CD14-positive monocyte (primary cell): Measurements from ENCODE around the gene CYP27B1. TPM values are rescaled to one million over a fixed set of nuclear protein-coding genes. Genes with fewer than 3 reads are reported as not detected.

Experiments used
- DNase-seq, 3 donors: peaks; one replicate each; pipeline ENCODE4 v3.0.0-alpha.2; 2011 to 2022
- H2AFZ ChIP-seq: 2 replicates; pipeline ENCODE4 v1.6.0; 2012; ENCODE audit warnings: mild to moderate bottlenecking, low read depth, low read length, inconsistent platforms; ENCODE audit not compliant: insufficient read depth, poor library complexity, severe bottlenecking
- H3K27ac ChIP-seq, 2 donors: 1 replicate in 1 of 2; 2 replicates in 1 of 2; pipeline ENCODE4 v1.5.1; 2012 to 2013; ENCODE audit warnings: low read length in 2 of 2, control low read depth in 1 of 2, inconsistent platforms in 1 of 2, low read depth in 1 of 2, mild to moderate bottlenecking in 1 of 2
- H3K27me3 ChIP-seq, 2 donors: one replicate each; pipeline versions ENCODE4 v1.6.0 to v1.6.1; 2011 to 2013; ENCODE audit warnings: low read length in 2 of 2; ENCODE audit not compliant: control insufficient read depth in 2 of 2, insufficient read depth in 2 of 2
- H3K36me3 ChIP-seq, 2 donors: replicated peaks in 1 of 2; 1 replicate in 1 of 2; 2 replicates in 1 of 2; pipeline versions ENCODE4 v1.5.1 to v1.6.1; 2012 to 2013; ENCODE audit warnings: low read length in 2 of 2, control low read depth in 1 of 2, inconsistent platforms in 1 of 2, mild to moderate bottlenecking in 1 of 2; ENCODE audit not compliant: insufficient read depth in 2 of 2, control insufficient read depth in 1 of 2
- H3K4me1 ChIP-seq, 2 donors: 1 replicate in 1 of 2; 2 replicates in 1 of 2; pipeline versions ENCODE4 v1.5.1 to v1.6.1; 2012 to 2013; ENCODE audit warnings: low read length in 2 of 2, control low read depth in 1 of 2, inconsistent platforms in 1 of 2, mild to moderate bottlenecking in 1 of 2, moderate library complexity in 1 of 2; ENCODE audit not compliant: insufficient read depth in 2 of 2, control insufficient read depth in 1 of 2
- H3K4me2 ChIP-seq: replicated peaks from 2 replicates; pipeline ENCODE3; 2012; ENCODE audit warnings: low read length, moderate library complexity, mild to moderate bottlenecking; ENCODE audit not compliant: poor library complexity, severe bottlenecking; ENCODE audit errors: extremely low read depth
- H3K4me3 ChIP-seq, 3 experiments: fragments of 200-600 bp in 1 of 3; sonication (generic) in 1 of 3; replicated peaks in 1 of 3; 1 replicate in 2 of 3; 2 replicates in 1 of 3; pipeline ENCODE4 v1.5.1; 2011 to 2013; ENCODE audit warnings: low read length in 3 of 3, mild to moderate bottlenecking in 3 of 3, control low read depth in 2 of 3, low read depth in 2 of 3, inconsistent platforms in 1 of 3, moderate library complexity in 1 of 3
- H3K79me2 ChIP-seq: 2 replicates; pipeline ENCODE4 v1.6.0; 2012; ENCODE audit warnings: mild to moderate bottlenecking, control low read depth, inconsistent platforms, low read length, moderate library complexity; ENCODE audit not compliant: insufficient read depth
- H3K9ac ChIP-seq: 2 replicates; pipeline ENCODE4 v1.6.0; 2017; ENCODE audit warnings: low read length, mild to moderate bottlenecking; ENCODE audit not compliant: insufficient read depth, poor library complexity, severe bottlenecking
- H3K9me3 ChIP-seq, 2 donors: replicated peaks in 1 of 2; 1 replicate in 1 of 2; 2 replicates in 1 of 2; pipeline versions ENCODE4 v1.5.1 to v1.6.1; 2012 to 2013; ENCODE audit warnings: low read length in 2 of 2, control low read depth in 1 of 2; ENCODE audit not compliant: control insufficient read depth in 1 of 2, insufficient read depth in 1 of 2
- H4K20me1 ChIP-seq: 2 replicates; pipeline ENCODE4 v1.6.0; 2012; ENCODE audit warnings: mild to moderate bottlenecking, low read length, control low read depth, moderate library complexity; ENCODE audit not compliant: insufficient read depth
- H3K27ac Mint-ChIP-seq, 7 donors: one replicate each; pipeline ENCODE4 v1.8.0; 2020; ENCODE audit warnings: mild to moderate bottlenecking in 7 of 7, mixed read lengths in 7 of 7, moderate library complexity in 6 of 7, inconsistent platforms in 2 of 7
- H3K27me3 Mint-ChIP-seq, 3 donors: one replicate each; pipeline ENCODE4 v1.8.0; 2021 to 2022; ENCODE audit warnings: low read depth in 3 of 3, mild to moderate bottlenecking in 3 of 3, mixed read lengths in 3 of 3, moderate library complexity in 3 of 3, inconsistent platforms in 1 of 3
- H3K36me3 Mint-ChIP-seq, 2 donors: one replicate each; pipeline ENCODE4 v1.8.0; 2020; ENCODE audit warnings: mixed read lengths in 2 of 2, inconsistent platforms in 1 of 2, mild to moderate bottlenecking in 1 of 2
- H3K4me1 Mint-ChIP-seq: one replicate; pipeline ENCODE4 v1.8.0; 2020; ENCODE audit warnings: mild to moderate bottlenecking, mixed read lengths
- H3K4me3 Mint-ChIP-seq, 2 donors: one replicate each; pipeline ENCODE4 v1.8.0; 2020; ENCODE audit warnings: mild to moderate bottlenecking in 2 of 2, mixed read lengths in 2 of 2, moderate library complexity in 1 of 2
- H3K9me3 Mint-ChIP-seq, 7 donors: one replicate each; pipeline ENCODE4 v1.8.0; 2020 to 2022; ENCODE audit warnings: mixed read lengths in 7 of 7, mild to moderate bottlenecking in 6 of 7, moderate library complexity in 6 of 7, inconsistent platforms in 2 of 7
- WGBS: methylation state at CpG from one replicate; pipeline ENCODE4 v1.1.5; 2013; ENCODE audit warnings: missing lambda C conversion rate; ENCODE audit not compliant: insufficient coverage; 5-methylcytosine and 5-hydroxymethylcytosine counted together
- intact Hi-C, 2 donors: fragments of 100-400 bp; cut with micrococcal nuclease; formaldehyde crosslinking; loops; one replicate each; pipeline versions ENCODE4 v1.15.0 to v1.15.1; 2023
- polyA plus RNA-seq, 3 donors: library from polyadenylated mRNA; depleted of rRNA in 1 of 3; unstranded in 2 of 3; stranded (reverse) in 1 of 3; fragments of 300-500 nt in 2 of 3; fragments of >200 nt in 1 of 3; fragmentation: Illumina TruSeq in 2 of 3; gene quantifications; 1 replicate in 2 of 3; 2 replicates in 1 of 3; pipeline ENCODE4 v1.2.3, GENCODE V29; 2012 to 2021
- TF ChIP-seq, protein P1 (sequence below): fragments of 200-600 bp; IDR thresholded peaks from one replicate; pipeline ENCODE4 v1.8.0; 2022; ENCODE audit warnings: antibody characterized with exemption, mild to moderate bottlenecking

The CYP27B1 gene
- polyA plus RNA-seq, 3 donors: 0.81 TPM; not detected in 2

- Histone ChIP-seq H3K79me2 (peaks cover 17% of the 10 kb centered on the region), H3K27me3 (no peaks in the 10 kb centered on the region), H3K4me3 (no peak overlapping the region), H3K4me1 (peaks cover 47% of the 10 kb centered on the region in 2 donors), H3K27ac (peak overlapping the region; percentile 36 to 81), H3K9ac (no peak overlapping the region), H3K4me2 (no peak overlapping the region), H3K9me3 (no peaks in the 10 kb centered on the region), H2AFZ (no peak overlapping the region), H3K36me3 (peaks cover 3 to 4% of the 10 kb centered on the region in 2 donors), H4K20me1 (no peaks in the 10 kb centered on the region)
- Mint-ChIP-seq H3K27ac (peak overlapping the region in 5 of 7 donors; percentile 57 to 91 (median 74)), H3K4me1 (peaks cover 51% of the 10 kb centered on the region), H3K4me3 (no peak overlapping the region), H3K36me3 (peaks cover 7 to 8% of the 10 kb centered on the region in 2 donors), H3K9me3 (peaks cover 0 to 4% (median 0%) of the 10 kb centered on the region in 7 donors), H3K27me3 (peaks cover 0 to 4% (median 0%) of the 10 kb centered on the region in 3 donors)
- TF ChIP-seq, protein P1, sequence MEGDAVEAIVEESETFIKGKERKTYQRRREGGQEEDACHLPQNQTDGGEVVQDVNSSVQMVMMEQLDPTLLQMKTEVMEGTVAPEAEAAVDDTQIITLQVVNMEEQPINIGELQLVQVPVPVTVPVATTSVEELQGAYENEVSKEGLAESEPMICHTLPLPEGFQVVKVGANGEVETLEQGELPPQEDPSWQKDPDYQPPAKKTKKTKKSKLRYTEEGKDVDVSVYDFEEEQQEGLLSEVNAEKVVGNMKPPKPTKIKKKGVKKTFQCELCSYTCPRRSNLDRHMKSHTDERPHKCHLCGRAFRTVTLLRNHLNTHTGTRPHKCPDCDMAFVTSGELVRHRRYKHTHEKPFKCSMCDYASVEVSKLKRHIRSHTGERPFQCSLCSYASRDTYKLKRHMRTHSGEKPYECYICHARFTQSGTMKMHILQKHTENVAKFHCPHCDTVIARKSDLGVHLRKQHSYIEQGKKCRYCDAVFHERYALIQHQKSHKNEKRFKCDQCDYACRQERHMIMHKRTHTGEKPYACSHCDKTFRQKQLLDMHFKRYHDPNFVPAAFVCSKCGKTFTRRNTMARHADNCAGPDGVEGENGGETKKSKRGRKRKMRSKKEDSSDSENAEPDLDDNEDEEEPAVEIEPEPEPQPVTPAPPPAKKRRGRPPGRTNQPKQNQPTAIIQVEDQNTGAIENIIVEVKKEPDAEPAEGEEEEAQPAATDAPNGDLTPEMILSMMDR: no peak
- no peak for DNase-seq
- intact Hi-C loops: loop anchor here in 1 of 2 donors (5.0 kb wide), 1 partner anchor 67 kb away; the partner anchor contains the start of gene CTDSP2
- WGBS: 100% methylated on average over 3 of the region's 4 CpGs
These were observed 13.5 kb upstream of the CYP27B1 start for GRCh38 chr12:57780284-57780897.

DNA sequence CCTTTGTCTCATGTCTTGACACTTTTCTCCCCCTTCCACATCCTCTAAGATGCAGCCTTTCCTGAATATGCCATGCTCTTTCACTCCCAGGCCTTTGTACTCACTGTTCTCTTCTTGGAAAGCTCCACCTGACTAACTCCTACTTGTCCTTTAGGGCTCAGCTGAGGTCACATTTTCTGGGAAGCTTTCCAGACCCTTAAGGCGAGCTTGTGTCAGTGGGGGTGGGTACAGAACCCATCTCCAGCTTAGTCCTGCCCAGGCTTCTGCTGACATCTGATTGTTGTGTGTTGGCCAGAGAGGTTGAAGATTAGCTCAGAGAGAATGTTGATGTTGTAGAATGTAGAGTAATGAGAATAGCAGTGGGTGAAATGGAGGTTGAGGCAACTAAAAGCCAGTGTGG is 12.9 kb upstream of the CYP27B1 start:
- H3K36me3 Mint-ChIP-seq: peaks cover 5 to 9% of the 10 kb centered on the region in 2 donors
- DNase-seq: no peak
- Histone ChIP-seq H4K20me1 (no peaks in the 10 kb centered on the region), H3K4me2 (no peak overlapping the region), H3K9me3 (no peaks in the 10 kb centered on the region), H3K4me1 (peaks cover 52 to 53% of the 10 kb centered on the region in 2 donors), H3K27me3 (no peaks in the 10 kb centered on the region), H3K79me2 (peaks cover 17% of the 10 kb centered on the region), H3K4me3 (no peak overlapping the region), H3K9ac (no peak overlapping the region), H2AFZ (no peak overlapping the region), H3K36me3 (no peaks in the 10 kb centered on the region), H3K27ac (peak overlapping the region in 1 of 2 donors; percentile 81)
- 83% methylated on average over 1 of the region's 1 CpG for WGBS
- TF ChIP-seq, protein P1: no peak
- H3K27ac Mint-ChIP-seq: peak overlapping the region in 1 of 7 donors; percentile 36
- peaks cover 0 to 7% (median 0%) of the 10 kb centered on the region in 7 donors for H3K9me3 Mint-ChIP-seq
- H3K27me3 Mint-ChIP-seq: peaks cover 0 to 4% (median 0%) of the 10 kb centered on the region in 3 donors
- H3K4me3 Mint-ChIP-seq: no peak overlapping the region
- peaks cover 54% of the 10 kb centered on the region for H3K4me1 Mint-ChIP-seq
- intact Hi-C loops: loop anchor here in 1 of 2 donors (5.0 kb wide), 1 partner anchor 68 kb away; the partner anchor contains the start of gene CTDSP2
